HepG2 (cell line): ENCODE results near the gene ARL5A. TPM values are rescaled to one million over a fixed set of nuclear protein-coding genes. Genes with fewer than 3 reads are reported as not detected.
A peak's percentile ranks its signal among the peaks of the same experiment; 100 is the strongest.

Experiments used
- ASH2L ChIP-seq: fragments of 300-600, 200-600 bp; sonication (generic); IDR thresholded peaks from 2 replicates; pipeline ENCODE4 v1.7.0; 2017; ENCODE audit warnings: low read depth, mild to moderate bottlenecking, moderate library complexity, mixed read lengths, low read length; ENCODE audit not compliant: insufficient read length
- ATRX ChIP-seq: sonication (generic); formaldehyde crosslinking; IDR thresholded peaks from 2 replicates; pipeline ENCODE4 v1.4.0; 2020; ENCODE audit warnings: missing genetic modification reagents, borderline replicate concordance
- CBX2 ChIP-seq, 2 experiments: fragments of 200-600 bp in 1 of 2; sonication (generic); formaldehyde crosslinking in 1 of 2; IDR thresholded peaks; 2 replicates each; pipeline versions ENCODE4 v1.7.0 to v1.8.1; 2018 to 2022; ENCODE audit warnings: low read depth in 2 of 2, low read length in 1 of 2, mild to moderate bottlenecking in 1 of 2, missing genetic modification reagents in 1 of 2
- CC2D1A ChIP-seq: sonication (generic); formaldehyde crosslinking; IDR thresholded peaks from 2 replicates; pipeline ENCODE4 v1.8.1; 2023; ENCODE audit warnings: mild to moderate bottlenecking, missing genetic modification reagents
- E2F1 ChIP-seq: sonication (generic); formaldehyde crosslinking; IDR thresholded peaks from 2 replicates; pipeline ENCODE4 v1.5.0; 2020; ENCODE audit warnings: missing genetic modification reagents
- ELK4 ChIP-seq: sonication (generic); formaldehyde crosslinking; IDR thresholded peaks from 2 replicates; pipeline ENCODE4 v1.9.0; 2021; ENCODE audit warnings: missing genetic modification reagents, borderline replicate concordance
- FIP1L1 ChIP-seq: fragments of 200-400 bp; formaldehyde crosslinking; IDR thresholded peaks from 2 replicates; pipeline ENCODE4 v1.6.1; 2018; ENCODE audit warnings: low read depth, mild to moderate bottlenecking, low read length, moderate library complexity, borderline replicate concordance; ENCODE audit not compliant: insufficient read depth
- GLI4 ChIP-seq: sonication (generic); formaldehyde crosslinking; IDR thresholded peaks from 2 replicates; pipeline ENCODE4 v1.5.1; 2020; ENCODE audit warnings: missing genetic modification reagents, mild to moderate bottlenecking, moderate library complexity, borderline replicate concordance
- HOXA9 ChIP-seq: sonication (generic); formaldehyde crosslinking; IDR thresholded peaks from 2 replicates; pipeline ENCODE4 v1.8.1; 2022; ENCODE audit warnings: missing genetic modification reagents, mild to moderate bottlenecking, moderate library complexity, borderline replicate concordance
- KLF6 ChIP-seq: IDR thresholded peaks from 2 replicates; pipeline ENCODE4 v1.8.0; 2016; ENCODE audit warnings: missing biosample characterization, missing genetic modification reagents
- NR2F2 ChIP-seq: IDR thresholded peaks from 2 replicates; pipeline ENCODE4 v1.6.1; 2012; ENCODE audit warnings: low read depth, inconsistent platforms, borderline replicate concordance
- PTBP1 ChIP-seq: fragments of 200-400 bp; formaldehyde crosslinking; IDR thresholded peaks from 2 replicates; pipeline ENCODE4 v1.6.1; 2018; ENCODE audit warnings: low read length, low read depth; ENCODE audit not compliant: poor library complexity, severe bottlenecking
- RFXANK ChIP-seq: IDR thresholded peaks from 2 replicates; pipeline ENCODE4 v1.6.1; 2016
- TP53 ChIP-seq: sonication (generic); formaldehyde crosslinking; conservative IDR thresholded peaks from 2 replicates; pipeline ENCODE4 v1.4.0; 2020; ENCODE audit warnings: missing genetic modification reagents
- ZBTB7A ChIP-seq: sonication (generic); formaldehyde crosslinking; IDR thresholded peaks from 2 replicates; pipeline ENCODE4 v1.8.0; 2022; ENCODE audit warnings: mild to moderate bottlenecking, missing genetic modification reagents
- ZNF292 ChIP-seq: sonication (generic); formaldehyde crosslinking; IDR thresholded peaks from 2 replicates; pipeline ENCODE4 v1.8.1; 2022; ENCODE audit warnings: mild to moderate bottlenecking, low read depth, missing genetic modification reagents, borderline replicate concordance
- ZNF414 ChIP-seq: sonication (generic); formaldehyde crosslinking; IDR thresholded peaks from 2 replicates; pipeline ENCODE4 v1.5.0; 2020; ENCODE audit warnings: missing genetic modification reagents
- ZNF550 ChIP-seq: sonication (generic); formaldehyde crosslinking; IDR thresholded peaks from 2 replicates; pipeline ENCODE4 v1.4.0; 2020; ENCODE audit warnings: mild to moderate bottlenecking, missing genetic modification reagents, borderline replicate concordance
- ZSCAN31 ChIP-seq: sonication (generic); formaldehyde crosslinking; IDR thresholded peaks from 2 replicates; pipeline ENCODE4 v1.5.0; 2020; ENCODE audit warnings: low read depth, mild to moderate bottlenecking, missing genetic modification reagents
- polyA plus RNA-seq, 8 experiments: library from polyadenylated mRNA; depleted of rRNA in 3 of 8; stranded (reverse) in 7 of 8; unstranded in 1 of 8; fragments of >200 nt; fragmentation: Illumina TruSeq in 4 of 8; extraction: Trizol in 4 of 8; gene quantifications; 2 replicates each; pipeline versions ENCODE4 v1.2.1 to v1.2.3, GENCODE V29; 2011 to 2016; ENCODE audit warnings: low read depth in 4 of 8, missing spikeins in 1 of 8, mixed read lengths in 1 of 8; ENCODE audit not compliant: insufficient read depth in 1 of 8
- total RNA-seq, 5 experiments: library from RNA; depleted of rRNA; stranded (reverse); fragments of >200 nt; fragmentation: Illumina TruSeq; extraction: Trizol; gene quantifications; 2 replicates each; pipeline ENCODE4 v1.2.3, GENCODE V29; 2016; ENCODE audit warnings: low read depth in 1 of 5
- TF ChIP-seq, protein P1 (sequence below): IDR thresholded peaks from 2 replicates; pipeline ENCODE4 v1.6.1; 2016; ENCODE audit warnings: missing biosample characterization, missing genetic modification reagents, low read depth
- TF ChIP-seq, protein P2 (sequence below), 2 experiments: sonication (generic) in 1 of 2; formaldehyde crosslinking in 1 of 2; IDR thresholded peaks; 2 replicates each; pipeline versions ENCODE4 v1.5.1 to v1.6.1; 2011 to 2020; ENCODE audit warnings: borderline replicate concordance in 1 of 2, low read depth in 1 of 2, low read length in 1 of 2, mild to moderate bottlenecking in 1 of 2, missing genetic modification reagents in 1 of 2, moderate library complexity in 1 of 2

The ARL5A gene
- total and polyA plus RNA-seq, 2 of the 13 experiments (the other 11 are each of a cell fraction or from before 2014, with no cell fraction given): 47.5 to 149 TPM

GRCh38 chr2:151842830-151843690 lies 14.8 kb upstream of the ARL5A start (continued):
- TF ChIP-seq FIP1L1 (no peak), ZSCAN31 (peak; percentile 34; the same call in 1 of the 2 replicates), HOXA9 (CRISPR knock-in tag) (no peak), ZNF550 (CRISPR knock-in tag) (no peak), E2F1 (no peak), PTBP1 (no peak), ZBTB7A (peak; percentile 44; the same call in 1 of the 2 replicates), GLI4 (CRISPR knock-in tag) (no peak), ASH2L (peak; percentile 50), ZNF292 (CRISPR knock-in tag) (peak; percentile 77), CC2D1A (CRISPR knock-in tag) (no peak), ELK4 (CRISPR knock-in tag) (no peak), ZNF414 (CRISPR knock-in tag) (no peak), RFXANK (CRISPR knock-in tag) (no peak), KLF6 (no peak), TP53 (no peak), NR2F2 (0 out of 2 replicates have a peak, but pooled peaks have one; percentile 38), CBX2 (IDR thresholded peaks at IDR 0.05; ENCODE audit: low read depth, low read length) (no peak), CBX2 (CRISPR knock-in tag; IDR thresholded peaks at IDR 0.05; ENCODE audit: low read depth) (no peak), ATRX (CRISPR knock-in tag) (no peak)
- TF ChIP-seq, protein P1, sequence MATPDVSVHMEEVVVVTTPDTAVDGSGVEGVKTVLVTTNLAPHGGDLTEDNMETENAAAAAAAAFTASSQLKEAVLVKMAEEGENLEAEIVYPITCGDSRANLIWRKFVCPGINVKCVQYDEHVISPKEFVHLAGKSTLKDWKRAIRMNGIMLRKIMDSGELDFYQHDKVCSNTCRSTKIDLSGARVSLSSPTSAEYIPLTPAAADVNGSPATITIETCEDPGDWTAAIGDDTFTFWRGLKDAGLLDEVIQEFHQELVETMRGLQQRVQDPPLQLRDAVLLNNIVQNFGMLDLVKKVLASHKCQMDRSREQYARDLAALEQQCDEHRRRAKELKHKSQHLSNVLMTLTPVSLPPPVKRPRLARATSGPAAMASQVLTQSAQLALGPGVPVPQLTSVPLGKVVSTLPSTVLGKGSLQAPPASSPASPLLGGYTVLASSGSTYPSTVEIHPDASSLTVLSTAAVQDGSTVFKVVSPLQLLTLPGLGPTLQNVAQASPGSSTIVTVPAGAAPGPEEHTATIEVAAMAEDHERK: no peak
- TF ChIP-seq, protein P2, sequence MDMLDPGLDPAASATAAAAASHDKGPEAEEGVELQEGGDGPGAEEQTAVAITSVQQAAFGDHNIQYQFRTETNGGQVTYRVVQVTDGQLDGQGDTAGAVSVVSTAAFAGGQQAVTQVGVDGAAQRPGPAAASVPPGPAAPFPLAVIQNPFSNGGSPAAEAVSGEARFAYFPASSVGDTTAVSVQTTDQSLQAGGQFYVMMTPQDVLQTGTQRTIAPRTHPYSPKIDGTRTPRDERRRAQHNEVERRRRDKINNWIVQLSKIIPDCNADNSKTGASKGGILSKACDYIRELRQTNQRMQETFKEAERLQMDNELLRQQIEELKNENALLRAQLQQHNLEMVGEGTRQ (IDR thresholded peaks at IDR 0.05; ENCODE audit: low read depth, low read length): no peak
- TF ChIP-seq, protein P2 (CRISPR knock-in tag; IDR thresholded peaks at IDR 0.05; ENCODE audit: borderline replicate concordance): no peak
